Measurements from ENCODE around the gene SPNS3. TPM values are rescaled to one million over a fixed set of nuclear protein-coding genes. Genes with fewer than 3 reads are reported as not detected.
A peak's percentile ranks its signal among the peaks of the same experiment; 100 is the strongest.

The SPNS3 gene, protein sequence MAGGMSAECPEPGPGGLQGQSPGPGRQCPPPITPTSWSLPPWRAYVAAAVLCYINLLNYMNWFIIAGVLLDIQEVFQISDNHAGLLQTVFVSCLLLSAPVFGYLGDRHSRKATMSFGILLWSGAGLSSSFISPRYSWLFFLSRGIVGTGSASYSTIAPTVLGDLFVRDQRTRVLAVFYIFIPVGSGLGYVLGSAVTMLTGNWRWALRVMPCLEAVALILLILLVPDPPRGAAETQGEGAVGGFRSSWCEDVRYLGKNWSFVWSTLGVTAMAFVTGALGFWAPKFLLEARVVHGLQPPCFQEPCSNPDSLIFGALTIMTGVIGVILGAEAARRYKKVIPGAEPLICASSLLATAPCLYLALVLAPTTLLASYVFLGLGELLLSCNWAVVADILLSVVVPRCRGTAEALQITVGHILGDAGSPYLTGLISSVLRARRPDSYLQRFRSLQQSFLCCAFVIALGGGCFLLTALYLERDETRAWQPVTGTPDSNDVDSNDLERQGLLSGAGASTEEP
- total RNA-seq, result not detected
- 1 to 10 TPM in 1 of 3 donors, not detected in 2; 1.6 TPM for polyA plus RNA-seq

- no peak for TF ChIP-seq POLR2AphosphoS5 (IDR thresholded peaks at IDR 0.05)
- WGBS, 2 donors, result 43 to 78% methylated on average over 13 of the region's 13 CpGs
- no peak within 1 kb of the TSS for H3K4me3 ChIP-seq
- no peaks in the 10 kb centered on the region for H3K27me3 ChIP-seq
- intact Hi-C loops (cut with DNase I), result no loop called here
- H3K4me1 ChIP-seq, result no peaks in the 10 kb centered on the region
- no peak within 1 kb of the TSS for H3K27ac ChIP-seq
- no peaks in the 10 kb centered on the region for H3K36me3 ChIP-seq
- DNase-seq, result no peak
- no peaks in the 10 kb centered on the region for H3K9me3 ChIP-seq
Measured at GRCh38 chr17:4433515-4434031, at the start of gene SPNS3. TSS of gene SPNS3 (plus strand) at chr17:4433940. CDS start at chr17:4433968, 28 bp downstream.

GRCh38 chr17:4386406-4386805, 47.3 kb upstream of the SPNS3 start:
- WGBS, 2 donors, result 72 to 87% methylated on average over 2 of the region's 2 CpGs
- Histone ChIP-seq H3K4me3 (no peak overlapping the region), H3K4me1 (peaks cover 0 to 19% (median 9%) of the 10 kb centered on the region in 4 donors), H3K27ac (peak overlapping the region in 1 of 4 donors; percentile 45), H3K36me3 (no peaks in the 10 kb centered on the region), H3K27me3 (no peaks in the 10 kb centered on the region), H3K9me3 (no peaks in the 10 kb centered on the region)
- TF ChIP-seq POLR2AphosphoS5 (IDR thresholded peaks at IDR 0.05) (no peak), EP300 (IDR thresholded peaks at IDR 0.05) (no peak), POLR2A (IDR thresholded peaks at IDR 0.05) (no peak)
- TF ChIP-seq, protein P1, sequence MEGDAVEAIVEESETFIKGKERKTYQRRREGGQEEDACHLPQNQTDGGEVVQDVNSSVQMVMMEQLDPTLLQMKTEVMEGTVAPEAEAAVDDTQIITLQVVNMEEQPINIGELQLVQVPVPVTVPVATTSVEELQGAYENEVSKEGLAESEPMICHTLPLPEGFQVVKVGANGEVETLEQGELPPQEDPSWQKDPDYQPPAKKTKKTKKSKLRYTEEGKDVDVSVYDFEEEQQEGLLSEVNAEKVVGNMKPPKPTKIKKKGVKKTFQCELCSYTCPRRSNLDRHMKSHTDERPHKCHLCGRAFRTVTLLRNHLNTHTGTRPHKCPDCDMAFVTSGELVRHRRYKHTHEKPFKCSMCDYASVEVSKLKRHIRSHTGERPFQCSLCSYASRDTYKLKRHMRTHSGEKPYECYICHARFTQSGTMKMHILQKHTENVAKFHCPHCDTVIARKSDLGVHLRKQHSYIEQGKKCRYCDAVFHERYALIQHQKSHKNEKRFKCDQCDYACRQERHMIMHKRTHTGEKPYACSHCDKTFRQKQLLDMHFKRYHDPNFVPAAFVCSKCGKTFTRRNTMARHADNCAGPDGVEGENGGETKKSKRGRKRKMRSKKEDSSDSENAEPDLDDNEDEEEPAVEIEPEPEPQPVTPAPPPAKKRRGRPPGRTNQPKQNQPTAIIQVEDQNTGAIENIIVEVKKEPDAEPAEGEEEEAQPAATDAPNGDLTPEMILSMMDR (IDR thresholded peaks at IDR 0.05), result no peak
- DNase-seq, result no peak
- intact Hi-C loops (cut with DNase I), result no loop called here

GRCh38 chr17:4387137-4387536, 46.6 kb upstream of the SPNS3 start:
- TF ChIP-seq EP300 (IDR thresholded peaks at IDR 0.05) (no peak), POLR2AphosphoS5 (IDR thresholded peaks at IDR 0.05) (no peak), POLR2A (IDR thresholded peaks at IDR 0.05) (no peak)
- TF ChIP-seq, protein P1 (IDR thresholded peaks at IDR 0.05), result no peak
- no peak overlapping the region for H3K27ac ChIP-seq
- 92% methylated on average over 5 of the region's 5 CpGs for WGBS, 2 donors
- DNase-seq, result no peak
- H3K4me1 ChIP-seq, result peaks cover 0 to 11% (median 3%) of the 10 kb centered on the region in 4 donors
- H3K4me3 ChIP-seq, result no peak overlapping the region
- no peaks in the 10 kb centered on the region for H3K36me3 ChIP-seq
- H3K9me3 ChIP-seq, result no peaks in the 10 kb centered on the region
- intact Hi-C loops (cut with DNase I), result no loop called here
- no peaks in the 10 kb centered on the region for H3K27me3 ChIP-seq

DNA sequence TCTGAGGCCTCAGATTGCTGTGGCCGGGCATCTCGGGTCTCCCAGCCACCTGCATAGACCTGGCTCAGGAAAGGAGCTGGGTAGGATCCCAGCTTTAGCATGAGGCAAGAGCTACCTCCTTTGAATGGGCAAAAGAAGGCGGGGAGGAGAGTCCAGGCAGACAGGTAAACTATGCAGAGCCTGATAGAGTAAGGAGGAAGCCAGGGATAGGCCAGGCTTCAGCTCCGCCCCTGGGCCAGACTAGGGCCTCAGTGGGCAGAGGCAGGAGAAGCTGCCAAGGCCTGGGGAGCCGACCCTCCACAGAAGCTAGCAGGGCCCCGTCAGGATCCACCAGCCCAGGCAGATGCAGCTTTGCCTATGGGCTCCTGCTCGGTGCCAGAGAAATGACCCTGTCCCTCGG, 44.7 kb upstream of the SPNS3 start:
- no peak overlapping the region for H3K4me3 ChIP-seq
- no peaks in the 10 kb centered on the region for H3K27me3 ChIP-seq
- H3K27ac ChIP-seq, result no peak overlapping the region
- H3K4me1 ChIP-seq, result peaks cover 0 to 9% (median 2%) of the 10 kb centered on the region in 4 donors
- no peak for DNase-seq
- 59 to 83% methylated on average over 8 of the region's 8 CpGs for WGBS, 2 donors
- no peaks in the 10 kb centered on the region for H3K36me3 ChIP-seq
- intact Hi-C loops (cut with DNase I), result no loop called here
- TF ChIP-seq EP300 (IDR thresholded peaks at IDR 0.05), result no peak
- TF ChIP-seq, protein P1 (IDR thresholded peaks at IDR 0.05), result no peak
- no peak for TF ChIP-seq POLR2A (IDR thresholded peaks at IDR 0.05)
- TF ChIP-seq POLR2AphosphoS5 (IDR thresholded peaks at IDR 0.05), result no peak
- no peaks in the 10 kb centered on the region for H3K9me3 ChIP-seq

- Histone ChIP-seq H3K27me3 (no peaks in the 10 kb centered on the region), H3K4me3 (no peak overlapping the region), H3K36me3 (no peaks in the 10 kb centered on the region), H3K9me3 (no peaks in the 10 kb centered on the region), H3K4me1 (no peaks in the 10 kb centered on the region), H3K27ac (no peak overlapping the region)
- WGBS, 2 donors, result 83% methylated on average over 7 of the region's 7 CpGs
- no peak for TF ChIP-seq POLR2AphosphoS5 (IDR thresholded peaks at IDR 0.05)
- no peak for TF ChIP-seq POLR2A (IDR thresholded peaks at IDR 0.05)
- TF ChIP-seq EP300 (IDR thresholded peaks at IDR 0.05), result no peak
- TF ChIP-seq, protein P1 (IDR thresholded peaks at IDR 0.05), result no peak
- DNase-seq, result no peak
- intact Hi-C loops (cut with DNase I), result no loop called here
Measured at GRCh38 chr17:4393806-4394205, 39.9 kb upstream of the SPNS3 start.
